NCI-H1105 (cell line): ENCODE data around the gene IKZF4.
"Not testable (repeated sequence)": the region's sequence is repeated elsewhere in the genome, so short reads cannot be mapped to it uniquely, and the experiment has no call there.

Experiments
- DNase-seq: peaks from one replicate; lab custom pipeline; 2025; lab: John Stamatoyannopoulos, UW

Gene IKZF4

GRCh38 chr12:56020423-56021184, at the start of gene IKZF4:
TSS of gene IKZF4 (plus strand) at chr12:56021043. CDS start at chr12:56021494, 451 bp downstream.
- DNase-seq: no peak

- DNase-seq: no peak
Observed at GRCh38 chr12:55972042-55972441, 48.8 kb upstream of the IKZF4 start.

GRCh38 chr12:55972456-55972855, 48.4 kb upstream of the IKZF4 start:
- no peak for DNase-seq

DNA sequence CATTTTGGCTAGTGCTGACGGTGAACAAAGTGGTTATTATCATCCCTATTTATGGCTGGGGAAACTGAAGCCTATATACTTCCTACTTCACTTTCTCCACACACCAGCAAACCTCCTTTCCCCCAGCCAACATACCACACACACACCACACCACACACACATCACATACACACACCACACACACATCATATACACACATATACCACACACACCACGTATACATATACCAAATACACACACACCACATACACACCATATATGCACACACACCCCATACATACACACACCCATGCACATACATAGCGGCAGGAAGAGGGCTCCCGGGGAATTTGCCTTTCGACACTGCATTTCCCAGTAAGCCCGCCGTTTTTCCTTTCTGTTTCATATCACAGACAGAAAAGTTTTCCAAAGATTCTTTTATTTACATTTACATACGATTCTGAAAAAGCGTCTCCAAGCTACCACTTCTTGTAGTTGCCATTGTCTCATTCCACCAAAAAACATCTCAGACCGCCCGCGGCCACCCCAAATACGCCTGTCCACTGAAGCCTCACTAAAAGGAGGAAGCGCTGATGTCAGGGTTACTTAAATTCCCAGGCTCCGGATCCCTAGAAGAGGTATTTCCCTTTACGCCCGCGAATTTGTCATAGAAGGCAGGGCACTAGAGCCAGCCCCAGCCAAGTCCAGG, 47.8 kb upstream of the IKZF4 start:
- no peak for DNase-seq

- peak; percentile 96 for DNase-seq
Observed at GRCh38 chr12:55973599-55974307, 47.1 kb upstream of the IKZF4 start, which contains the start of gene RAB5B. TSS of gene RAB5B (plus strand) at chr12:55974078. CDS start at chr12:55986961, 12,883 bp downstream.

DNA sequence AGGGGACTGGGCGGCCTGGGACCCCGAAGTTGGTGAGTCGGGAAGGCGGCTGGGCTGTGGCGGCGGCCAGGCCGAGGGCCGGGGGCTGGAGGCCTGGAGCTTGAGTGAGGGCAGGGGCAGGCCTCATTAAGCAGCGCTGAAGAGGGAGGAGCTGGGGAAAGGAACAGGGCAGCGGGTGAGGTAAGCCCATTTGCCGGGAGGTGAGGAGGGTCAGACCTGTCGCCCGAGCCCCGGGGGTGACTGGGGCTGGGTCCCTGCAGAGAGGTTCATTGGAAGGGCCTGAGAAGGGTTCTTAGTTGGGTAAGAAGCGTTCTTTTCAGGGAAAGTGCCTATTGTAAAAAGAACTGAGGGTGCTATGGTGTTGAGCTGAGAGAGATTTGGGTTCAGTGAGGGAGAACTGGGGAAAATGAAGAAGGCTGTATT, 46.5 kb upstream of the IKZF4 start:
- peak; percentile 8 for DNase-seq

- no peak for DNase-seq
Observed at GRCh38 chr12:55978393-55978792, 42.5 kb upstream of the IKZF4 start.

- DNase-seq: no peak
Observed at GRCh38 chr12:55979069-55979468, 41.8 kb upstream of the IKZF4 start.

DNA sequence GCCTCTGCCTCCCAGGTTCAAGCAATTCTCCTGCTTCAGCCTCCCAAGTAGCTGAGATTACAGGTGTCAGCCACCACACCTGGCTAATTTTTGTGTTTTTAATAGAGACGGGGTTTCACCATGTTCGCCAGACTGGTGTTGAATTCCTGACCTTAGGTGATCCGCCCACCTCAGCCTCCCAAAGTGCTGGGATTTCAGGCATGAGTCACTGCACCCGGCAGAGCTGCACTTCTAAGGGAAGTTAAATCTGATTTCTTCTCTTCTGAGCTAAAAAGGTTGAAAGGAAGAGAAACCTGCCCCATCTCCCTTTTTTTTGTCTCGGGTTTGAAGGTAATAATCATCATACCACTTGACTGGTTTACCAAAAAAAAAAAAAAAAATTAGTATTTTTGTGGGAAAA, 39.0 kb upstream of the IKZF4 start:
- not testable (repeated sequence) for DNase-seq

DNA sequence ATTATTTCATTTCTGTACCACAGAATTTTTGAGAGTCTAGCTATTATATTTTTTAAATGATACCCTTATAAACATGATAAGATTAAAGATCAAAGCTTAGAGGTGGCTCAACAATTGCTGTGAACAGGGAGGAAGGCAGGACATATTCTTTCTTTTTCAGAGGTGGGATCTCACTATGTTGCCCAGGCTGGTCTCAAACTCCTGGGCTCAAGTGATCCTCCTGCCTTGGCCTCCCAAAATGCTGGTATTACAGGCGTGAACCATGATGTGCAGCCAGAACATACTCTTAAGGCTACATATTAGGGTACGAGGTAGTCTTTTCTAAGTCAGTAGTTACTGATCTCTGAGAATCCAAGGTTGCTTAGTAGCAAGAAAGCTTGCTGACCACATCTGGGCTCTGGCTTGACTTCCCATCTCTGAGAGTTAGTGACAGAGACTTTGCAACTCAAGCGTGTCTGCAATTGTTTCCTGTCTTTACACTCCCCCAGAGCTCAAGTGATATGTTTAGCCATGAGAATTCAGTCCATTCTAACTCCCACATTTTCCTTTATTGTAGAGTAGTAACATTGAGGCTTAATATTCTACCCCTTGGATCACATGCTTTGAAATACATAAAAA, 38.4 kb upstream of the IKZF4 start:
- no peak for DNase-seq

- DNase-seq: no peak
Observed at GRCh38 chr12:55983232-55983842, 37.5 kb upstream of the IKZF4 start.

DNA sequence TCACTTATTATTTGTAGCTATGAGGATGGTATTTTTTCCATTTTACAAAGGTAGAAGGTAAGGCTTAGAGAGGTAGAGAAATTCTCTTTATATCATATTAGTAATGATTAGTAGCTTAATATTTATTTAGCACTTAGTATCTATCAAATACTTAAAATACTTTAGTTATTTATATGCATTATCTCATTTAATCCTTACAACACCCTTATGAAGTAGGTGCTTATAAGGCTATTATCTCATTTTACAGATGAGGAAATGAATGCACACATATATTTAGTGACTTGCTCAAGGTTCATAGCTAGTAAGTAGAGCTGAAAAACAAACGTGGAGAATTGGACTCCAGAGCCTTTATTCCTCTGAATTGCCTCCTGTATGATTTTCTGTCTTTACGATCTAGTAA, 36.0 kb upstream of the IKZF4 start:
- DNase-seq: no peak

- DNase-seq: no peak
Observed at GRCh38 chr12:55985341-55985740, 35.5 kb upstream of the IKZF4 start.

DNA sequence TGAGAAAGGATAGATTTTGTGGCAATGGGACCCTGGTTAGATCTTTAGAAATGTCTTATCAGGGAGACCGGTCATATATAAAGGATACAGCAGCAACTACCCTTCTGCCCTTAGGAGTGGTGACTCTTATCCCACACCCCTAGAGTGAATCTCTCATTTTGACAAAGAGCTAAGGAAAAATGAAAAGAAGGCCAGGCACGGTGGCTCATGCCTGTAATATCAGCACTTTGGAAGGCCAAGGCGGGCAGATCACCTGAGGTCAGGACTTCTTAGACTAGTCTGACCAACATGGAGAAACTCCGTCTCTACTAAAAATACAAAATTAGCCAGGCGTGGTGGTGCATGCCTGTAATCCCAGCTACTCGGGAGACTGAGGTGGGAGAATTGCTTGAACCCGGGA, 34.9 kb upstream of the IKZF4 start:
- DNase-seq: not testable (repeated sequence)

DNA sequence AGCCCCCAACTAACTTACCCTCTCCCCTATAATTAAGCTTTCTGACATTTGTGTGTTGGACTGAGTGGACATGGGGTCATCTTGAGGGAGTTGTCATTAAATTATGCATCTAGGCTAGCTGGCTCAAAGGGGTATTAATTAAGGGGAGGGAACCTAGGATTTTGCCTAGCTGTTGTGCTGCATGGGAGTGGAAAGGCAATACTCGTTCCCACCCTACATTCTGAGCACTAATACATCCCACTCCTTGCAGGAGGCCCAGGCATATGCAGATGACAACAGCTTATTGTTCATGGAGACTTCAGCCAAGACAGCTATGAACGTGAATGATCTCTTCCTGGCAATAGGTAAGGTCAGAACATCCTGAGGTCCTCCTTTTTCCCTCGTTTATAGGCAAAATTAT, 29.7 kb upstream of the IKZF4 start:
- no peak for DNase-seq

DNA sequence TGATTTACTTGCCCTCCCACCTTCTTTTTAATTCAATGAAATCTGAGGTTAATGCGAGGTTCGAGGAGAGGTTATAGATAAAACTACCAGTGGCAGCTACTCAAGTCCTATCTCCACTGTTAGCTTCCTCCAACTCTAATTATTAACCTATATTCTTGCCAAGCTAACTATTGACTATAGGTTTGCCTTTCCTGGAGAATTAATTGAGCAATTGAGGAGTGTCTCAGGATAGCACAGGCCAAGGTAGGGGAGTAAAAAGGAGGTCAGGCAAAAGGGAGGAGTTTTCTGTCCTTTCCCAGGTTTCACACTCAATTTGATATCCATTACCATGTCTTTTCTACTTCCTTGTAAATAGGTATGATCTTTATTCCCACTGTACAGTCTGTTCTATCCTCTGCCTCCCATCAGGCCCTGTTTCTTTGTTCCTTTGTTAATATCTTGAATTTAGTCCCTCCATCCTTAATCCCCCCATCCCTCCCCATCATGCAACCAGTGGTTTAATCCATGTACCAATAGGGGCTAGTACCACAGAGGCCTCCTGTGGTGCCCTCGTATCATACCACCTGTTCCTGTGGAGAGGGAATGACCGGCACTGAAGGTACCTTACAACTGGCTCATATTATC, 27.5 kb upstream of the IKZF4 start:
- no peak for DNase-seq

DNA sequence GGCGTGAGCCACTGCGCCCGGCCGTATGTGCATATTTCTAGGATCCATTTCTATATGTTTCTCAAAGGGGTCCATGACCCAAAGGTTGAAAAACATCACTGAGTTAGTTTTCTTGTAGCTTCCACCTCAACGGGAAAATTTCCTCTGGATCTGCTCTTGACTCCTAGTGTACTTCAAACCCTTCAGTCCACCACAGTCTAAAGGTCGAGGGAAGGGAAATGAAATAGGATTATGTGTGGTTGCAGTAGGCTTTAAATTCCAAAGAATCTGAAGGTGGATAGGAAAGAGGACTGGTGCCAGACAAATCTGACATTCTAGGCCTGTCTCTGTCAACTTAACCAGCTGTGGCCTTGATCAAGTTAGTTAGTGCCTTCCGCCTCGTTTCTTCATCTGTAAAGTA, 25.5 kb upstream of the IKZF4 start:
- DNase-seq: no peak

DNA sequence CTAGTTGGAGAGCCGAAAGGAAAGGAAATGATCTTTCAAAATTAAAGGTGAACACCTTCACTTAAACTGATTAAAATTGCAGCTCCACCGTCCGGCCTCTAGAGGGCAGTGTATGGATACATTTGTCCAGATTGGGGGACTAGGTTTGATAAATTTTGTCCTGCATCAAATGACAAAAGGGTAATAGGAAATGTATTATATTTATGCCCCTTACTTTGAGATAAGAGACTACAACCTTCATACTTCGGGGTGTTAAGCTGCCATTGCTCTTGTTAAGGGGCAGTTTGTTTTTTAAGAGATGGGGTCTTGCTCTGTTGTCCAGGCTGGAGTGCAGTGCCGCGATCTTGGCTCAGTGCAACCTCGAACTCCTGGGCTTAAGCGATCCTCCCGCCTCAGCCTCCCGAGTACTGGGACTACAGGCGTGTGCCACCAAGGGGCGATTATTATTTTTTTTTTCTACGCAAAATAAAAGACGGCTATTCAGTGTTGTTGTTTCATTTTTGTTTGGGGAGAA, 24.6 kb upstream of the IKZF4 start:
- DNase-seq: peak; percentile 5

DNA sequence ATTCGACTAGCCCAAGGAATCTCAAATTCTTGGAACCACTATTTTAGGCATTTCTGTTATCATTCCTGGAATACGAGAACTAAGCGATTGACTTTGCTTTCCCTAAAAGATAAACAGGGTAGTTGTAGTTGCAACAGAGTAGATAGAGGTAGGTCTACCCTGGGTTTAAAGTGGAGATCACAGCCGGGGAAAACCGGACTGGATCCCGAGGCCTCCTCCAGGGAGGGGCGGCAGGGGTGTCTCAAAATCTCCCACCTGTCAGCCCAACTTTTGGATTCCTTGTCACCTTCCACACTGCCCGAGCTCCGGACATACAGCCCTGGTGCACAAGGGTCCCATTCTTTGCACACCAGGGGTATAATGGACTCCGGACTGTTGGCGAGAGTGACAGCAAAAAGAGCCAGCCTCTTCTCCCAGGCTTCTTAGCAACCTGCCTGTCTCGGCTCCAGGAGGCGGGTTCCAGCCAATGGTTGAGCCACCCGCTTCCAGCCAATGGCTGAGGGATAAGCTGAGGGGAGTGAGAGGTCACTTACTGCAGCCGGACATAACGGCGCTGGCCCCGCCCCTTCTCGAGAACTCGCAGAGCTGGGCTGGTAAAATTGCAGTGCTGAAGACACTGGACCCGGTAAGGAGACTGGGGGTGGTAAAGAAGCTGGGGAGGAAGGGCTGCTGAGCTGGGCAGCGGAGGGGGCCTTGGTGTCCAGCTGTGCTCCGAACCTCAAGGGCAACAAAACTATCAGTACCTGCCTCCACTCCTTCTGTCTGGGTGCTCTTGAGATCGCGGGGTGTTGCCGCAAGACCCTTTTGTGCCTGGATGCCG, 23.9 kb upstream of the IKZF4 start, which contains the start of gene SUOX:
TSS of gene SUOX (plus strand) at position 562 of the 820 bp plus-strand sequence. CDS start 4,946 bp downstream, outside the sequence.
- peak; percentile 60 for DNase-seq

GRCh38 chr12:55997535-55997859, 23.3 kb upstream of the IKZF4 start:
- DNase-seq: no peak
